ENCODE results near the gene MARS1.

MARS1 gene

DNA sequence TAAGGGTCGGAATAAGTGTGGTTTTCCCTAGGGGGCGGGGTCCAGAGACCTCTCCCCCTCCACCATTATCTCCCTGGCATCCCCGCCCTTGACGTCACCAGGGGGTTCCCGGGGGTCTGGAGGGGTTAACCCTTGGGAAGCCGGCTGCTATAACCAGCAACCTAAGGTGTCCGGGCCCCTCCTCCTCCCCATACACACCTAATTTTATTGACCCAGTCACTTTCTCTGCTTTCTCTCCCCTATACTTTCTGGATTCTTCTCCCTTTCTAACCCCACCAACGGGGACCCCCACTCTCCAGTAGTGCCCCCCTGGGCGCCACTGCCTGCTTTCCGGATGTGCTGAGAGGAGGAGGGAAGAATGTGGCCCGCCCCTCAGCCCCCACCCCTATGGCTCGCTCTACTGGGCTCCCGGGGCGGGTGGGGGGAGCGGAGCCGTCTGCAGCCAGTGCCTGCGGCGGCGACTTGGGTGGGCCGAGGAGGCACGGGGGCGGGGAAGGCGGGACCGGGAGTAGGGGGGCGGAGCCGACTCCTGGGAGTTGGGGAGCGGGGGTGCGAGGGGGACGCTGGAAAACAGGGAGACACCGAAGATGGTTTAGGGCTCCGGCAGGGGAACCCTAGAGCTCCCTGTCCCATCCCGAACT lies 26.5 kb upstream of the MARS1 start:
- H3K27ac ChIP-seq (replicated peaks): no peak overlapping the region

DNA sequence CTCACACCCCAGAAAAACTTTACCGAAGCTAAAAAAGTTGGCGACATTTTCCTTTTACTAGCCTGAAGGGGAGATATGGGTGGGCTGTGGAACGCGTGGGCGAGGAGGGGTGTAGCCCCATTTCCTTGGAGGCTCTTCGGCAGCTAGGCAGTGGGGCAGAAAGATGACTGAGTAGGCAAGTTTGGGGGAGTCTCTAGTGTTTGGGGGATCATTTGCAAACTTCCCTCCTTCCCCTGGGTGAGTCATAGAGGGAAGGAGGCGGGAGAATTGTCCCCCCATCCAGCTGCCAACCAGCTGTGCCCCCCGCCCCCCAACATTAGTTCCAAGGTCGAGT lies 26.0 kb upstream of the MARS1 start:
- H3K4me3 ChIP-seq (replicated peaks; ENCODE audit: insufficient read depth, low read length): peak overlapping the region; percentile 39
- peaks cover 17% of the 10 kb centered on the region for H3K27me3 ChIP-seq (ENCODE audit: insufficient read depth, poor library complexity, severe bottlenecking)
- no peak for DNase-seq (ENCODE audit: low read depth in 1 of 2, low spot score in 1 of 2)
- no peak overlapping the region for H3K27ac ChIP-seq (replicated peaks)
- TF ChIP-seq SPI1 (IDR thresholded peaks at IDR 0.05; ENCODE audit: borderline replicate concordance, low read depth): no peak
- TF ChIP-seq POLR2AphosphoS5 (IDR thresholded peaks at IDR 0.05; ENCODE audit: low read depth): no peak
- TF ChIP-seq, protein P1, sequence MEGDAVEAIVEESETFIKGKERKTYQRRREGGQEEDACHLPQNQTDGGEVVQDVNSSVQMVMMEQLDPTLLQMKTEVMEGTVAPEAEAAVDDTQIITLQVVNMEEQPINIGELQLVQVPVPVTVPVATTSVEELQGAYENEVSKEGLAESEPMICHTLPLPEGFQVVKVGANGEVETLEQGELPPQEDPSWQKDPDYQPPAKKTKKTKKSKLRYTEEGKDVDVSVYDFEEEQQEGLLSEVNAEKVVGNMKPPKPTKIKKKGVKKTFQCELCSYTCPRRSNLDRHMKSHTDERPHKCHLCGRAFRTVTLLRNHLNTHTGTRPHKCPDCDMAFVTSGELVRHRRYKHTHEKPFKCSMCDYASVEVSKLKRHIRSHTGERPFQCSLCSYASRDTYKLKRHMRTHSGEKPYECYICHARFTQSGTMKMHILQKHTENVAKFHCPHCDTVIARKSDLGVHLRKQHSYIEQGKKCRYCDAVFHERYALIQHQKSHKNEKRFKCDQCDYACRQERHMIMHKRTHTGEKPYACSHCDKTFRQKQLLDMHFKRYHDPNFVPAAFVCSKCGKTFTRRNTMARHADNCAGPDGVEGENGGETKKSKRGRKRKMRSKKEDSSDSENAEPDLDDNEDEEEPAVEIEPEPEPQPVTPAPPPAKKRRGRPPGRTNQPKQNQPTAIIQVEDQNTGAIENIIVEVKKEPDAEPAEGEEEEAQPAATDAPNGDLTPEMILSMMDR (IDR thresholded peaks at IDR 0.05; ENCODE audit: insufficient read depth, low read length): no peak
- TF ChIP-seq GABPA (IDR thresholded peaks at IDR 0.05; ENCODE audit: low read depth): no peak
- TF ChIP-seq, protein P2, sequence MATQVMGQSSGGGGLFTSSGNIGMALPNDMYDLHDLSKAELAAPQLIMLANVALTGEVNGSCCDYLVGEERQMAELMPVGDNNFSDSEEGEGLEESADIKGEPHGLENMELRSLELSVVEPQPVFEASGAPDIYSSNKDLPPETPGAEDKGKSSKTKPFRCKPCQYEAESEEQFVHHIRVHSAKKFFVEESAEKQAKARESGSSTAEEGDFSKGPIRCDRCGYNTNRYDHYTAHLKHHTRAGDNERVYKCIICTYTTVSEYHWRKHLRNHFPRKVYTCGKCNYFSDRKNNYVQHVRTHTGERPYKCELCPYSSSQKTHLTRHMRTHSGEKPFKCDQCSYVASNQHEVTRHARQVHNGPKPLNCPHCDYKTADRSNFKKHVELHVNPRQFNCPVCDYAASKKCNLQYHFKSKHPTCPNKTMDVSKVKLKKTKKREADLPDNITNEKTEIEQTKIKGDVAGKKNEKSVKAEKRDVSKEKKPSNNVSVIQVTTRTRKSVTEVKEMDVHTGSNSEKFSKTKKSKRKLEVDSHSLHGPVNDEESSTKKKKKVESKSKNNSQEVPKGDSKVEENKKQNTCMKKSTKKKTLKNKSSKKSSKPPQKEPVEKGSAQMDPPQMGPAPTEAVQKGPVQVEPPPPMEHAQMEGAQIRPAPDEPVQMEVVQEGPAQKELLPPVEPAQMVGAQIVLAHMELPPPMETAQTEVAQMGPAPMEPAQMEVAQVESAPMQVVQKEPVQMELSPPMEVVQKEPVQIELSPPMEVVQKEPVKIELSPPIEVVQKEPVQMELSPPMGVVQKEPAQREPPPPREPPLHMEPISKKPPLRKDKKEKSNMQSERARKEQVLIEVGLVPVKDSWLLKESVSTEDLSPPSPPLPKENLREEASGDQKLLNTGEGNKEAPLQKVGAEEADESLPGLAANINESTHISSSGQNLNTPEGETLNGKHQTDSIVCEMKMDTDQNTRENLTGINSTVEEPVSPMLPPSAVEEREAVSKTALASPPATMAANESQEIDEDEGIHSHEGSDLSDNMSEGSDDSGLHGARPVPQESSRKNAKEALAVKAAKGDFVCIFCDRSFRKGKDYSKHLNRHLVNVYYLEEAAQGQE (IDR thresholded peaks at IDR 0.05; ENCODE audit: insufficient replicate concordance, low read depth): no peak

More for the DNA sequence above, 26.5 kb upstream of the MARS1 start:
- TF ChIP-seq POLR2AphosphoS5 (IDR thresholded peaks at IDR 0.05; ENCODE audit: low read depth) (no peak), GABPA (IDR thresholded peaks at IDR 0.05; ENCODE audit: low read depth) (no peak)
- TF ChIP-seq, protein P2 (IDR thresholded peaks at IDR 0.05; ENCODE audit: insufficient replicate concordance, low read depth): no peak
- TF ChIP-seq, protein P1 (IDR thresholded peaks at IDR 0.05; ENCODE audit: insufficient read depth, low read length): no peak
- Histone ChIP-seq H3K27me3 (ENCODE audit: insufficient read depth, poor library complexity, severe bottlenecking) (peaks cover 17% of the 10 kb centered on the region), H3K4me3 (replicated peaks; ENCODE audit: insufficient read depth, low read length) (peak overlapping the region; percentile 39)
- DNase-seq (ENCODE audit: low read depth in 1 of 2, low spot score in 1 of 2): no peak

DNA sequence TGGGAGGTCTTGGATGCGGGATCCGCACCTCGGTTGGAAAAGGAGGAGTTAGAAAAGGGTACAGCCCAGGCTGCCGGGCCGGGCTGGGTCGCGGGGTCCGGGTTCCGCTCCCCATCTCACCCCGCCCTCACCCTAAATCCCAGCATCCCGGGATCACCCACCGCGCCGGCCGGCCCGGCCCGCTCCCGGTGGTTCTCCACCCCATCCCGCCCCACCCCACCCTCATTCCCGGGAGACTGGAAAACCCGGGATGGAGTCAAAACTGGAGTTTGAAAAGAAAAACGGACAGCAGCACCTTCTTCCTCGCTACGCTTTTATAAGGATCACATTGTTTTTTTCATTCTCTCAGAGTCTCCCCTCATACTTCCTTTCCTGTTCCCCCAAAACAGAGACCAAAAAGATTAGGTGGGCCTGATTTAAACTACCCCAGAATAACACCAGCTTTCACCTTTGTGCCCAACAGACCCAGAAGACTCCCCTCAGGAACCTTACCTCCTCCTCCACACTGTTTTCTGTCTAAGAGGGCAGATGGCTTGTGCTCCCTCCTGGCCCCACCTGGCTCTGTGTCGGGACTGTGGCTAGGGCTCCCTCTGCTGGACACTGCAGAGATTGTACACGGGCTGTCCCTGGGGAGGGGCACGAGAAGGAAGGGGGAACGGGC lies 25.5 kb upstream of the MARS1 start:
- TF ChIP-seq SPI1 (IDR thresholded peaks at IDR 0.05; ENCODE audit: borderline replicate concordance, low read depth) (no peak), POLR2AphosphoS5 (IDR thresholded peaks at IDR 0.05; ENCODE audit: low read depth) (0 out of 2 replicates have a peak, but pooled peaks have one; percentile 39), GABPA (IDR thresholded peaks at IDR 0.05; ENCODE audit: low read depth) (no peak)
- TF ChIP-seq, protein P2 (IDR thresholded peaks at IDR 0.05; ENCODE audit: insufficient replicate concordance, low read depth): no peak
- TF ChIP-seq, protein P1 (IDR thresholded peaks at IDR 0.05; ENCODE audit: insufficient read depth, low read length): peak; percentile 90
- H3K4me3 ChIP-seq (replicated peaks; ENCODE audit: insufficient read depth, low read length): peak overlapping the region; percentile 39
- peak; percentile 83 to 92 for DNase-seq (ENCODE audit: low read depth in 1 of 2, low spot score in 1 of 2)
- peaks cover 17% of the 10 kb centered on the region for H3K27me3 ChIP-seq (ENCODE audit: insufficient read depth, poor library complexity, severe bottlenecking)
- no peak overlapping the region for H3K27ac ChIP-seq (replicated peaks)

All from HL-60 (cell line).